IPS-18c (cell line): ENCODE results near the gene NIN.

Source experiments
- H3K4me3 ChIP-seq: 2 replicates; pipeline ENCODE4 v1.7.0; 2013; ENCODE audit warnings: low read depth, mild to moderate bottlenecking, low read length, moderate library complexity; ENCODE audit not compliant: insufficient read depth
- H3K9me3 ChIP-seq: one replicate; pipeline ENCODE4 v1.6.1; 2013; ENCODE audit warnings: mild to moderate bottlenecking, low read length, moderate library complexity; ENCODE audit not compliant: control insufficient read depth, insufficient read depth

NIN gene

DNA sequence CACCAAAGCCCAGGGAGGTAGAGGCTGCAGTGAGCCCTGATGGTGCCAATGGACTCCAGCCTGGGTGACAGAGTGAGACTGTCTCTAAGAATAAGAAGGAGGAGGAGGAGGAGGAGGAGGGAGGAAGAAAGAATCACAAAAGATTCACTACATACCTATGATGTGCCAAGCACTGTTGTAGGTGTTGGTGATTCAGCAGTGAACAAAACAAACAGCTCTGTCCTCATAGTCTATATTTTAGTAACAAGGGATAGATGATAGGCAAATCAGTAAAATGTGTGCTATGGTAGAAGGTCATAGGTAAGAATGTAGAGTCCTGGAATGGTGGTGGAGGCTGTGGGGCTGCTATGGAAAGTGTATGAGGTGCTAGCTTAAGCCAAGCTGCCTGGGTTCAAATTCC lies 22.9 kb upstream of the NIN start:
- Histone ChIP-seq H3K4me3 (no peak overlapping the region), H3K9me3 (no peaks in the 10 kb centered on the region)

- no peaks in the 10 kb centered on the region for H3K9me3 ChIP-seq
- H3K4me3 ChIP-seq: no peak overlapping the region
Observed at GRCh38 chr14:50846226-50846880, 15.4 kb upstream of the NIN start.

- no peak overlapping the region for H3K4me3 ChIP-seq
- H3K9me3 ChIP-seq: no peaks in the 10 kb centered on the region
Observed at GRCh38 chr14:50845166-50845565, 14.2 kb upstream of the NIN start.

- Histone ChIP-seq H3K9me3 (no peaks in the 10 kb centered on the region), H3K4me3 (no peak overlapping the region)
Observed at GRCh38 chr14:50844391-50844790, 13.4 kb upstream of the NIN start.

GRCh38 chr14:50839691-50840090 lies 8.7 kb upstream of the NIN start:
- Histone ChIP-seq H3K4me3 (no peak overlapping the region), H3K9me3 (no peaks in the 10 kb centered on the region)

DNA sequence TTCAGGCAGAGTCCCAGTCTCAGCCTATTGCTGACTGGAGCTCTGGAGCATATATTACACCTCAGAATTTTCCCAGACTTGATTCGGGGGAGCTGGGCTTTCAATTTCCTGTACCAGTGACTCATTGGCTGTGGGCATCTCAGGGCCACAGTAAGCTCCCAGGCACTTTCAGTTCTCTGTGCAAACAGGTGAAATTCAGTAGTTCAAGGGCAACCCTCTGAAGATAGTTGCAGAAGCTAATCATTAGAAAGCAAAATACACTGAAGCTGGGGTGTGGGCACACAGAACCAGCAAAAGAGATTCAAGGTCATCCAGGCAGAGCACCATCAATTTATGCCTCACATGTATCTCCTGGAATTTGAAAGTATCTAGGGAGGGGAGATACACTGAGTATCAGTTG lies 8.1 kb upstream of the NIN start:
- Histone ChIP-seq H3K9me3 (no peaks in the 10 kb centered on the region), H3K4me3 (no peak overlapping the region)

- no peaks in the 10 kb centered on the region for H3K9me3 ChIP-seq
- H3K4me3 ChIP-seq: no peak overlapping the region
Observed at GRCh38 chr14:50837850-50838470, 7.0 kb upstream of the NIN start.

GRCh38 chr14:50837271-50837670 lies 6.3 kb upstream of the NIN start:
- Histone ChIP-seq H3K9me3 (no peaks in the 10 kb centered on the region), H3K4me3 (no peak overlapping the region)

DNA sequence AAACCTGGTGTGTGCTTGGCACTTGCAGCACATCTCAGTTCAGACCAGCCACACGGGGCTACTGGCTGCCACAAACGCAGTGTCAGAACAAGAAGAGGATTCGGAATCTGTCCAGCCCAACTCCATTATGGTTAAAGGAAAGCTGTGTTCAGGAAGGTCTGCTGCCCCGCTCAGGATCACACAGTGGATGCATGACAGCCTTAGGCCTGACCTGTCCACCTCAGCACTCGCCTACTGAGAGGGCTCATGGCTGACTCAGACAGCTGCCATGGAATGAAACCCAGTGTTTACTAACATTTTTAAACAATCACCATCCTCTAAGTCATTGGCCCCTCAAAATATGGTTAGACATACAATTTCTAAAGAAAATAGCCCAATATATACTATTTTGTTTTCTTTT lies 5.6 kb upstream of the NIN start:
- H3K9me3 ChIP-seq: no peaks in the 10 kb centered on the region
- no peak overlapping the region for H3K4me3 ChIP-seq

DNA sequence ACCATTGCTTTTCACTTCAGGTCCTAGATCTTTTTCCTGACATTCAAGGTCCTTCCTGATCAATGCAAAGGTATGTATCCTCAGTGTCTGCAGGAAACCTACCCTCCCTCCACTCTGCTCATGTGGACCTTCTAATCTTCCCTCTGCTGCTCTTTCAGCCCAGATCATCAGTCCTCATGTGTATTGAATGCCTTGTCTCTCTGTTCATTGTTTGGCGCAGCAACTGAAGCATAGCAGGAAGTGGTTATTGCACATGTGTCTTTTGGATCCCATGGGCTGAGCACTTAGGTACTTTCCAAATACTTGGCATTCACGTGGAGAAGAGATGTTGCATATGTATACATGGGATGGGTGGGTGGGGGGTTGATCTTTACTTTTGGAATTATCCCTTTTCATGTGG lies 4.3 kb upstream of the NIN start:
- no peaks in the 10 kb centered on the region for H3K9me3 ChIP-seq
- no peak overlapping the region for H3K4me3 ChIP-seq

GRCh38 chr14:50834802-50835276 lies 3.9 kb upstream of the NIN start:
- no peaks in the 10 kb centered on the region for H3K9me3 ChIP-seq

DNA sequence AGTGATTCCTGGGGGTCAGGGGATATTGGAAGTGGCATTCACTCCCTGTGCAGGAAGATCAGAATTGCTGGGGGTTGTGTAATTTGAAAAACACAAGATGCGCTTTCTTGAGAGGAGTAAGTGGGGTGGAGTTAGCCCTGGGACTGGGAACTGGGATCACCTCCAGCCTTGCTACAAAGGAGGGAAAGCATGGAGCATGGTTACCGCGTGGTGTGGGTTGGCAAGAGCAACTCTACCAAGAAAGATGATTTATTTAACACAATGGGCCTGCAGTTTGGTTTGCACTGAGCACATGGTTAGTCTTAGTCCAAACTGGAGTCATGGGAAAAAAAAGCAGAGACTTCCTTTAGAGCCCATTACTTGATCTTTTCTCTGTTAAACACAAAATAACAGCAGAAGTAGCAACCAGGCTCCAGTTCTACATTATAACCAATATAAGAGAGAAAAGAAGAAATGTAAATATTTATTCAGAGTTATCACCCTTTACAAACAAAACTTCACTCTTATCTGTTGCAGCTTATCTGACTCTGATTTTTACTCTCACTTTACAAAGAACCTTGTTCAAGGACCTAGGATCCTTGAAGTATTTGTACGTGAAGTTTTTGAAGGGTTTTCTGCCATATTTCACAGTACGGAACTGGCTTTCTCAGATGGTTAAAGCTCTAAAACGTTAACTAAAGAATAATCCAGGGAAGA lies 2.1 kb upstream of the NIN start:
- Histone ChIP-seq H3K4me3 (no peak overlapping the region), H3K9me3 (no peaks in the 10 kb centered on the region)

More at GRCh38 chr14:50834802-50835276, 3.9 kb upstream of the NIN start:
- no peak overlapping the region for H3K4me3 ChIP-seq

- Histone ChIP-seq H3K9me3 (no peaks in the 10 kb centered on the region), H3K4me3 (peak overlapping the region; percentile 85)
Observed at GRCh38 chr14:50831726-50832168, 785 bp upstream of the NIN start.

DNA sequence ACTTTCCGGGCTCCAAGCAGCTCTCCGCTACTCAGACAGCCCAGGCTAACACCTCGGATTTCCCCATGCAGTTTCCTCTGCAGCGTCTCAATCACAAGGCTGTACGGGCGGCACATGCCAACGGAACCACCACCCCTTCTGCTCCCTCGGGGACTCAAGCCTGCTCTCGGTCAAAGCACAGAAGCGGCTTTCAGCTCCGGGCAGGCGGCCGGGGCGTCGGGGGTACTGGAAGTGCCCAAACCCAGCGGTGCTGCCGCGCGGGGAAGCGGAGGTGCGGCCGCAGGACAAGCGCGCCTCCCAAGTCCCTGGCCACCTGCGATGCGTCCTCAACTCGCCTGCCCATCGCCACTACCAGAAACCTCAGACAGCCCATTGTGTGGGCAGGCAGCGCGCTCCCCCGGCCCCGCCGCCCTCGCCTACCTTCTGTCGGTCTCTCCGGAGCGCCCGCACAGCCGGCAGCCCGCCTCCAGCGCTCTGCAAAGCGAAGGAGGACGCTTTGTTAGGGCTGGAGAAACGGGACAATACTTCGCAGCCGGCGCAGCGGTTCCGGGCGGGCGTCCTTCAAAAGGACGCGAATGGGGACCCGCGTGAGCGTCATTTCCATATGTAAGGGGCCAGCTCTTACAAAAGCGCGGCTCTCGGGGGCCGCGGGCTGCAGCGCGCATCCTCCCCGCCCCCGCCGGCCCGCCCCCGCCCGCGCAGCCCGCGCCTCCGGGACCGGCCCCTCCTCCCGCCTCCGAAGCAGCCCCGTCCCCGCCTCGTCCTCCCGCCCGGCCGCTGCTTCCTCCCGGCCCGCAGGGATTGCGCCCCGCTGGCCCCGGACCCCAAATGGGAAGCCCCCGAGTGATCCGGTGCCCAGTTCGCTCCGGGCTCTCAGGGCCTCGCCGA lies 674 bp downstream of the NIN start:
- no peaks in the 10 kb centered on the region for H3K9me3 ChIP-seq
- peak overlapping the region; percentile 85 for H3K4me3 ChIP-seq

DNA sequence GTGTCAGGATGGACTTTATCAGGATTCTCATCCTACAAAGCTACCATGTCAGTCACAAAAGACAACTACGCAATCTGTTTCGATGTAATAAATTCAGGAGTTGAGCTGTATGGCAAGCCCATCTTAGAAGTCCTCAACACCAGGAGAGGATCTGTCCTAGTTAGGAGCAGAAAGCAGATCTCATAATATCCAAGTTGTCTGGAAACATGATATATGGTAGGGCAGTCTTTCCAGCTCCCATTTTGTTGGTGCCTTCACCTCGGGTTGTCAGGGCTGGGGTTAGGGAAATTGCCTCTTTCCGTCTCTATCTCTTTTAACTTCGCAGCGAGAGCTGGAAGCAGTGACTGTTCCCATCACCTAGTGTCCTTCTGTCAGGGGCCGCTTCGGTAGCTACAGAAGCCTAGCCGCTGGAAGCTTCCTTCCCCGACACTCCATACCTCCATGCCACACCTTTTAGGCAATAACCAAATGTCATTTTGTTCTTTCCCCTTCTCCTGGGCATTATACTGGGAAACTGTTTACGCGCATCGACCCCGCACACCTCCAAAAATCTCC lies 1.4 kb downstream of the NIN start:
- Histone ChIP-seq H3K4me3 (peak overlapping the region; percentile 74), H3K9me3 (no peaks in the 10 kb centered on the region)

- peak overlapping the region; percentile 74; the same call in 1 of the 2 replicates for H3K4me3 ChIP-seq
- H3K9me3 ChIP-seq: no peaks in the 10 kb centered on the region
Observed at GRCh38 chr14:50828721-50829488, 2.1 kb downstream of the NIN start.
